NCI-H1436 (cell line): ENCODE measurements around the gene TUBGCP4.

Source experiments
- DNase-seq: peaks from one replicate; lab custom pipeline; 2025; lab: John Stamatoyannopoulos, UW

Gene TUBGCP4

DNA sequence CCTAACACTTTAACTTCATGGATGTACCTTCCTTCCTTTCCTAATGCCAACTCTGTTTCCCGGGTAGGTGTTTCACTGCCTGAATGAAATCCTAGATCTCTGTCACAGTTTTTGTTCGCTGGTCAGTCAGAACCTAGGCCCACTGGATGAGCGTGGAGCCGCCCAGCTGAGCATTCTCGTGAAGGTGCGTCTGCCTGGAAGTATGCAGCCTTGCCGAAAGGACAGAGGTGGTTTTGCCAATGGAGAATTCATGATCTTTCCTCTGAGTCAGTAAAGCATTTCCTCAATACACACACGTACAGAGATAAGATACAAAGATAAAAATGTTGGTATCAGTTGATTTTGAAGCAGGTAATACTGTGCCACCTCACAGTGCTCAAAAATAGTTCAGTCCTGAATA is 32.7 kb downstream of the TUBGCP4 start:
- DNase-seq: no peak

- no peak for DNase-seq
Measured at GRCh38 chr15:43404130-43404529, 33.2 kb downstream of the TUBGCP4 start.

- DNase-seq: no peak
Measured at GRCh38 chr15:43406189-43406588, 35.3 kb downstream of the TUBGCP4 start.

DNA sequence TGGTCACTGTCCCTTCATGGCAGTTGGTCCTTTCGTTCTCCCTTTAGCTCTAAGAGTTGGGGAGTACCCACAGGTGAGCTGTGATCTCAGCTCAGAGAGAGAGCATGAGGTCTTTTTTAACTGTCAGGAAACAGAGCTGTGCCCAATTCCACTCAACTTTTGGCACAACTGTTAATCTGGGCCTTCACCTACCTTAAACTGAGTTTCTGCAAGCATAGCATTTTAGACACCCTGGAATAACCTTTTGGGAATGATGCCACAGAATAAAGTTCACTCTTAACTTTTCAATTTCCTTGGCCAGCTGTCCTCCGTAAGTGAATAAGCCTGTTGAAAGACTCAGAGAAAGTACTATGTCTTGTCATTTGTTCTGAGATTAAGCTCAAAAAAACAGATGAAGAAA is 35.9 kb downstream of the TUBGCP4 start:
- no peak for DNase-seq

- no peak for DNase-seq
Measured at GRCh38 chr15:43408789-43409188, 37.9 kb downstream of the TUBGCP4 start.

DNA sequence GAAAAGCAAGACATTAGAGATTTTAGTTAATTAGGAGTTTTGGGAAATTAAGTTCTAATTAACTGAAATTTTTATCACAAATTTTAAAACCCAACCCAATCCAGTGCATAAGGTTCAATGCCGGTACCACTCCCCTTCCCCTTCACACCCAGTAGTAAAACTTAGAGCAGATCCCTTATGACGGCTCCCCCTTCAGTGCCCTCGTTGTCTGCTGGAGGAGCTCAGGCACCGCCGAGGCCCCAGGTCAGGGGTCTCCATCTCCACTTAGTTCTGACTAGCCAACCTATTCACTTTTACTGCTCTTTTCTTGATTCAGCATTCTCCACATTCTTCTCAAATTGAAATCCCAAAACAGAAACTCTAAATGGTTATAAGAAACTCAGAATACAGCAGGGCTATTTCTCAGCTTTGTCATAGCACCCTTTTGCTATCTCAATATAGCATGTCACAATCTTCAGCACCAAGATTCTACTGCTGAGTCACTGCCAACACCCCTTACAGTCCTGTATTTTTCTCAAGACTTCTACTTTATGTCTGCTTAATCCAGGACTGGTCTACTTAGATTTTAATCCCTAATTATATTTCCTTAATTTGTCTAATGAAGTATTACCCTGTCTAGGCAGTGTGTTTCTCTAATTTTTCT is 39.8 kb downstream of the TUBGCP4 start:
- DNase-seq: no peak

- no peak for DNase-seq
Measured at GRCh38 chr15:43412096-43412495, 41.2 kb downstream of the TUBGCP4 start.

DNA sequence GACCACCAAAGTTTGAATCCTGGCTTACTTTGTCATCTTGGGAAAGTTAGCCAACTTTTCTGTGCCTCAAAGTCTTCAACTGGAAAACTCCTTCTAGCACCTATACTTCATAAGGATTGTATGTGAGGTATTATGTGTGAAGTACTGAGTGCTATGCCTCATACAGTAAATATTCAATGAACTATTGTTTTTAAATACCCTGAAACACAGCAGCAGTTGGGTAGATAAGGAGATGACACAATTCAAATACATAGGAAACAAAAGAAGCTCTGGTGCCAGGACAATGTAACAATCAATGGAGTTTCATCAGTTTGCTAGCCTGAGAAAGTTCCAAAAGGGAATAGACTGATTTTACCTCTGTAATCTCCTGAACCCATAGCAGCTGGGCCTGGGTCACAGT is 43.3 kb downstream of the TUBGCP4 start:
- no peak for DNase-seq

DNA sequence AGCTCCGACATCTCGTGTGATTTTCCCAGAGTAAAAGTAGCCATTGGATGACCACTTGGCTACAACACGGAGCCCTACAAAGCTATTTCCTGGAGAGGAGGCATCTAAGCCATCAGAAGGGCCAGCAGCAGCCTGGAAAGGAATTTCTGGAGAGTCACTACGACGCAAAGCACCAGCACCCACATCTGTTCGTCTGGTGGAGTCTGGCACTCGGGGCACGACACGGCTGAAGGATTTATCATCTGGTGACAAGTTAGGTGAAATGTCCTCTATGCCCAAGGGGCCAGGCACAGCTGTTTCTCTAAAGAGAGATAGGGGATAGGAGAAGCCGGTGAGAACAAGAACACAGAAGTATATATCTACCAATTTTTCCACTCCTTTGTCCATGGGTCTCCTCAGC is 49.5 kb downstream of the TUBGCP4 start:
- DNase-seq: no peak

GRCh38 chr15:43420876-43421275 is 50.0 kb downstream of the TUBGCP4 start:
- no peak for DNase-seq

GRCh38 chr15:43423793-43424192 is 52.9 kb downstream of the TUBGCP4 start:
- no peak for DNase-seq

DNA sequence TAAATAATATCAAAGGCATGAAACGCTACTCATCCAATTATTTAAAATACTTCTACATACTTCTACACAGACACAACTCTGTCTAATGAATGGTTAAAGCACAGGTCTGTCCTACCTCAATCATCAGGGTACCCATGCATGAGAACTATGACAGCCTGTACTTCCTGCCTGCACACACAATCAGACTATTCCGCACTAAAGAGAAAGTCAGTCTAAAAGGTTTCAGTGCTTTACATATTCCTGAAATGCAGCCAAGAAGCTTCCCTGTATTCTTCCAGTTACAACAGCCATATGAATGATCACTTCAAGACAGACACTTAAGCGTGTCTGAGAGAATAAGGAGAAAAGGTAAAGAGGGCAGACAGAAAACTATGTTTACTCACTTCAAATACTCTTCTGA is 58.8 kb downstream of the TUBGCP4 start:
- DNase-seq: no peak

GRCh38 chr15:43433165-43433564 is 62.3 kb downstream of the TUBGCP4 start:
- no peak for DNase-seq

DNA sequence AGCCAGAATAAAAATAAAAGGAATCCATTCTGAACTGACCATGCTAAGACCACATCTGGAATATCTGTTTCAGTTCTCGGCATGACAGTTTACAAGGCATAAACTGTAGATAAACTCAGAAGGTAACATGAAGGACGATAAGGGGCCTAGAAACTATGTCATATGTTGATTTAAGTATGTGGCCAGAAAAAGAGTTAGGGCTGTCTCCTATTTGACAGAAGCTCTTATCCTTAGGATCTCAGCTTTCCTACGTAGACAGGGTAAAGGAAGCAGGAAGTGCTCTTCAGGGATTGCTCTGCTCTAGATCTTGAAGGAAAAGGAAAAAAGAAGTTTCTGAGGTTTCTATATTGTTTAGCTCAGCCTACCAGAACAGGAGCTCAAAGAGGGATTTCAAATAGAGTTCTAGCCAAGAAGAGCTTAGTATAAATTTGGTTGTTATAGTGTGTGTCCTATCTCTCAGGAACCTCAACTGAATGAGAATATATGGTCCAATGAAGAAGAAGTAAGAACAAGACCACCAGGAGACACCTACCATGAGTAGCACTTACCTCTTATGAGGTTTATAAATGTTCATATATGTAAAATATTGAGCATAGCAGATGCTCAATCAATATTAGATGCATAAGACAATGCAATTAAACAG is 62.9 kb downstream of the TUBGCP4 start:
- no peak for DNase-seq

DNA sequence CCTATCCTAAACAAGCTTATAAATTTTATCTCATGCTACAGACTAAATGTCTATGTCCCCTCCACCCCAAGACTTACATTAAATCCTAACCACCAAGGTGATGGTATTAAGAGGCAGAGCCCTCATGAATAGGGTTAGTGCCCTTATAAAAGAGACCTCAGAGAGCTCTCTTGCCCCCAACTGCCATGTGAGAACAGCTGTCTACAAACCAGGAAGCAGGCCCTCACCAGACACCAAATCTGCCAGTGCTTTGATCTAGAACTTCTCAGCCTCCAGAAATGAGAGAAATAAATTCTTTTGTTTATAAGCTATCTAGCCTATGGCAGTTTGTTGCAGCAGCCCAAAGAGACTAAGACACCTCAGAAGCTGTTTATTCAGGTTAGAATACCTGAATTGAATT is 63.5 kb downstream of the TUBGCP4 start:
- no peak for DNase-seq

GRCh38 chr15:43436395-43436794 is 65.5 kb downstream of the TUBGCP4 start:
- no peak for DNase-seq

- no peak for DNase-seq
Measured at GRCh38 chr15:43439268-43439667, 68.4 kb downstream of the TUBGCP4 start.

DNA sequence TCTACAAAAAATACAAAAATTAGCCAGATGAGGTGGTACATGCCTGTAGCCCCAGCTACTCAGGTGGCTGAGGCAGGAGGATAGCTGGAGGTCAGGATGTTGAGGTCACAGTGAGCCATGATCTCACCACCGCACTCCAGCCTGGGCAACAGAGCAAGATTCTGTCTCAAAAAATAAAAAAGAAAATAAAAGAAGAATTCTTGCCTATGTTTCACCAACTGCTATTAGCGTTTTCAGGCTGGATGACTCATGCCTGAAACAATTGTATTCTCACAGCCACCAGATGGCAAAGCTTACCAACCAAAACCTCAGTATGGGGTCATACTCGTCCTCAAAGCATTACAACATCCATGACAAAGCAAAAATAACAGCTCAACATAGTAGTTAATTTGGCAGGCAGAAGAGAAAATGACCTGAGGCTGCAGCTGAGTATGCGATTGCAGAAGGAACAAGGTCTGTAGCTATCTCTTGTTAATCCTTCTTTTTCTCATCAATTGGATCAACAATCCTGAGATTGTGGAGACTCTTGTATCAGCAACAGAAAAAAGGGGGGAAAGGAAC is 69.9 kb downstream of the TUBGCP4 start:
- peak; percentile 42 for DNase-seq

GRCh38 chr15:43441316-43441715 is 70.4 kb downstream of the TUBGCP4 start:
- DNase-seq: peak; percentile 1

DNA sequence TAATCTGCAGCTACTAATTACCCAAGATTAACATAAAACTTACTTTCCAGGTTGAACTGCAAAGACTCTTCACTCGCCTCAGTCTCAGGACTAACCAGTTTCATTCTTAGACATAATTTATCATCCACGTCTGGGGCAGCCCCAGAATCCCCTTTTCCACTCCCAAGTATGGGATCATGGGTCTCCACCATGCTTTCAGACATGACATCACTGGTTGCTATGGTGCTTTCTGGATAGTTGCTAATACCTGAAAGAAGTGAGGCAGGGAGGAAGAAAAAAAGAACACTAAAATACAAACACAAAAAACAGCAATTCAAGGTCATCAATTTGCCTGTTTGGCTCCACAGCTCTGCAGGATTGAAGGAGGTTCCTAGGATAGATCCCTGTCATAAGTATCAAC is 75.4 kb downstream of the TUBGCP4 start:
- DNase-seq: no peak

DNA sequence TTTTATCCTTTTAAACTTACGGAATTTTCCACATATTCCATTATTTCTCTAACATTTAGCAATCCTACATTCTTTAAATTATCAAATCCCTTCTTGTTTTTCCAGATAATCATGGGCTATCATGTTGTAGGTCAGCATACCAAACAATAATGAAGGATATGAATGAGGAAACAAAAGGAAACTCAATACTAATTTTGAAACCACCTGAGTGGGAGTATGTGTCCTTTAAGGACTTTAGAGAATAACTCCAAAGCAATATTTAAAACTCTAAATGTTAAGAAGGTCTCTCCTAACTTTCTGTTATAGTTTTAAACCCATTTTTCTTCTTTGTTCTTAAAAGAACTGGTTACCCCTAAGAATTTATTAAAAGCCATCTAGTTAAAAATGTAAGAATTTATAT is 79.1 kb downstream of the TUBGCP4 start:
- DNase-seq: no peak
